ENCODE data around the gene KLHL26. TPM values are rescaled to one million over a fixed set of nuclear protein-coding genes. Genes with fewer than 3 reads are reported as not detected.

Gene KLHL26
- polyA plus RNA-seq, 3 donors: 1.6 to 3.2 (median 2.0) TPM

GRCh38 chr19:18704054-18704453 lies 67.2 kb downstream of the KLHL26 start:
- DNase-seq: no peak
- no peak overlapping the region for H3K4me3 ChIP-seq (replicated peaks in 1 of 3; ENCODE audit: low read depth in 2 of 3, low read length in 3 of 3)
- H3K27ac ChIP-seq (ENCODE audit: low read depth in 1 of 2, low read length in 2 of 2): no peak overlapping the region
- H3K9me3 ChIP-seq (replicated peaks in 1 of 2; ENCODE audit: control insufficient read depth in 1 of 2, insufficient read depth in 1 of 2, low read length in 2 of 2): no peaks in the 10 kb centered on the region
- no peak overlapping the region for H3K9ac ChIP-seq (ENCODE audit: insufficient read depth, low read length, poor library complexity, severe bottlenecking)
- no peaks in the 10 kb centered on the region for H3K36me3 ChIP-seq (replicated peaks in 1 of 2; ENCODE audit: control insufficient read depth in 1 of 2, insufficient read depth in 2 of 2, low read length in 2 of 2)
- Mint-ChIP-seq H3K4me3 (no peak overlapping the region), H3K27me3 (ENCODE audit: low read depth in 3 of 3) (peaks cover 2 to 7% (median 4%) of the 10 kb centered on the region in 3 donors), H3K36me3 (peaks cover 2 to 3% of the 10 kb centered on the region in 2 donors), H3K9me3 (no peaks in the 10 kb centered on the region), H3K4me1 (peaks cover 27% of the 10 kb centered on the region), H3K27ac (no peak overlapping the region)
- TF ChIP-seq CTCF (IDR thresholded peaks at IDR 0.05): no peak
- intact Hi-C loops (cut with micrococcal nuclease): loop anchor here (5.0 to 10.0 kb wide), 2 partner anchors 47 to 141 kb away; no protein-coding TSS in a partner anchor
- no CpG with 5 or more reads among the region's 4 CpGs for WGBS (ENCODE audit: insufficient coverage)
- peaks cover 55% of the 10 kb centered on the region for H3K79me2 ChIP-seq (ENCODE audit: insufficient read depth, low read length)
- no peaks in the 10 kb centered on the region for H3K27me3 ChIP-seq (ENCODE audit: control insufficient read depth in 2 of 2, insufficient read depth in 2 of 2, low read length in 2 of 2)
- no peak overlapping the region for H2AFZ ChIP-seq (ENCODE audit: insufficient read depth, low read depth, low read length, poor library complexity, severe bottlenecking)
- no peak overlapping the region for H3K4me2 ChIP-seq (replicated peaks; ENCODE audit: extremely low read depth, low read length, poor library complexity, severe bottlenecking)
- peaks cover 93% of the 10 kb centered on the region for H4K20me1 ChIP-seq (ENCODE audit: insufficient read depth, low read length)
- peaks cover 26% of the 10 kb centered on the region in 2 donors for H3K4me1 ChIP-seq (ENCODE audit: control insufficient read depth in 1 of 2, insufficient read depth in 2 of 2, low read length in 2 of 2)

- Histone ChIP-seq H2AFZ (ENCODE audit: insufficient read depth, low read depth, low read length, poor library complexity, severe bottlenecking) (no peak overlapping the region), H3K36me3 (replicated peaks in 1 of 2; ENCODE audit: control insufficient read depth in 1 of 2, insufficient read depth in 2 of 2, low read length in 2 of 2) (no peaks in the 10 kb centered on the region), H4K20me1 (ENCODE audit: insufficient read depth, low read length) (peaks cover 93% of the 10 kb centered on the region), H3K4me2 (replicated peaks; ENCODE audit: extremely low read depth, low read length, poor library complexity, severe bottlenecking) (no peak overlapping the region), H3K79me2 (ENCODE audit: insufficient read depth, low read length) (peaks cover 58% of the 10 kb centered on the region), H3K27ac (ENCODE audit: low read depth in 1 of 2, low read length in 2 of 2) (no peak overlapping the region), H3K9me3 (replicated peaks in 1 of 2; ENCODE audit: control insufficient read depth in 1 of 2, insufficient read depth in 1 of 2, low read length in 2 of 2) (no peaks in the 10 kb centered on the region), H3K27me3 (ENCODE audit: control insufficient read depth in 2 of 2, insufficient read depth in 2 of 2, low read length in 2 of 2) (no peaks in the 10 kb centered on the region), H3K4me1 (ENCODE audit: control insufficient read depth in 1 of 2, insufficient read depth in 2 of 2, low read length in 2 of 2) (peaks cover 21 to 23% of the 10 kb centered on the region in 2 donors), H3K9ac (ENCODE audit: insufficient read depth, low read length, poor library complexity, severe bottlenecking) (no peak overlapping the region), H3K4me3 (replicated peaks in 1 of 3; ENCODE audit: low read depth in 2 of 3, low read length in 3 of 3) (no peak overlapping the region)
- 94% methylated on average over 4 of the region's 7 CpGs for WGBS (ENCODE audit: insufficient coverage)
- Mint-ChIP-seq H3K36me3 (peaks cover 2 to 3% of the 10 kb centered on the region in 2 donors), H3K9me3 (no peaks in the 10 kb centered on the region), H3K27ac (no peak overlapping the region), H3K27me3 (ENCODE audit: low read depth in 3 of 3) (peaks cover 2 to 7% (median 4%) of the 10 kb centered on the region in 3 donors), H3K4me1 (peaks cover 23% of the 10 kb centered on the region), H3K4me3 (no peak overlapping the region)
- DNase-seq: no peak
- intact Hi-C loops (cut with micrococcal nuclease): loop anchor here (5.0 to 10.0 kb wide), 2 partner anchors 48 to 140 kb away; no protein-coding TSS in a partner anchor
- no peak for TF ChIP-seq CTCF (IDR thresholded peaks at IDR 0.05)
Measured at GRCh38 chr19:18704971-18705370, 68.1 kb downstream of the KLHL26 start.

All from CD14-positive monocyte (primary cell).